Esophagus squamous epithelium (tissue), 4 donors: Measurements from ENCODE around the gene ELF5.

ENCODE experiments used
- POLR2A ChIP-seq, 4 donors: fragments of 450-650 bp; IDR thresholded peaks; one replicate each; pipeline ENCODE4 v1.6.1; 2017; ENCODE audit warnings: antibody characterized with exemption in 4 of 4, mild to moderate bottlenecking in 4 of 4, moderate library complexity in 3 of 4
- TF ChIP-seq, protein P1 (sequence below), 6 experiments: fragments of 450-650 bp in 4 of 6; fragments of 200-600 bp in 2 of 6; sonication (generic) in 2 of 6; IDR thresholded peaks; one replicate each; pipeline ENCODE4 v1.5.1; 2016 to 2019; ENCODE audit warnings: antibody characterized with exemption in 6 of 6, mild to moderate bottlenecking in 4 of 6, moderate library complexity in 4 of 6

DNA sequence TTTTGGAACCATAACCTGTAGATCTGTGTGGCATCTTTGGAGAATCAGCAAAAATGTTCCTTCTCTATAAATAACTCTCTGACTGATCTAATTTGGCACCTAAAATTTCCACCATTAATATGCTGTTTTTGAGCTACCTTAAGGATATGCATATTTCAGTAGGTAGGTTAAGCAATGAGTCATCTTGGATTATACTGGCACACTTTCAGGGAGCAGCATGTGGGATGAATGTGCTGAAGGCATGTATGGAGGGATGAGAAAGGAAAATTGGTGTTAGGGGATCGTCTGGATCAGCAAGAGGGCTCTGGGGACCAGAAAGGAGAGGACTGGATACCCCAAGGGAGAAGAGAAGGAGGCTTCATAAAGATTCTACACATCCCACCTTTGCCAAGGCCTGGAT is 44.6 kb upstream of the ELF5 start:
- TF ChIP-seq, protein P1, sequence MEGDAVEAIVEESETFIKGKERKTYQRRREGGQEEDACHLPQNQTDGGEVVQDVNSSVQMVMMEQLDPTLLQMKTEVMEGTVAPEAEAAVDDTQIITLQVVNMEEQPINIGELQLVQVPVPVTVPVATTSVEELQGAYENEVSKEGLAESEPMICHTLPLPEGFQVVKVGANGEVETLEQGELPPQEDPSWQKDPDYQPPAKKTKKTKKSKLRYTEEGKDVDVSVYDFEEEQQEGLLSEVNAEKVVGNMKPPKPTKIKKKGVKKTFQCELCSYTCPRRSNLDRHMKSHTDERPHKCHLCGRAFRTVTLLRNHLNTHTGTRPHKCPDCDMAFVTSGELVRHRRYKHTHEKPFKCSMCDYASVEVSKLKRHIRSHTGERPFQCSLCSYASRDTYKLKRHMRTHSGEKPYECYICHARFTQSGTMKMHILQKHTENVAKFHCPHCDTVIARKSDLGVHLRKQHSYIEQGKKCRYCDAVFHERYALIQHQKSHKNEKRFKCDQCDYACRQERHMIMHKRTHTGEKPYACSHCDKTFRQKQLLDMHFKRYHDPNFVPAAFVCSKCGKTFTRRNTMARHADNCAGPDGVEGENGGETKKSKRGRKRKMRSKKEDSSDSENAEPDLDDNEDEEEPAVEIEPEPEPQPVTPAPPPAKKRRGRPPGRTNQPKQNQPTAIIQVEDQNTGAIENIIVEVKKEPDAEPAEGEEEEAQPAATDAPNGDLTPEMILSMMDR (IDR thresholded peaks at IDR 0.05): no peak
- no peak for TF ChIP-seq POLR2A (IDR thresholded peaks at IDR 0.05)
